Endothelial cell of umbilical vein (primary cell): ENCODE results near the gene ANO4. TPM values are rescaled to one million over a fixed set of nuclear protein-coding genes. Genes with fewer than 3 reads are reported as not detected.

Source experiments
- BruUV-seq: library from RNA; stranded (reverse); fragments of 400-500 nt; replicated peaks from 2 replicates; lab custom pipeline; 2021; lab: Mats Ljungman, UMichigan
- CTCF ChIA-PET: fragments of 300-600, 350-600 bp; sonication (Branson Sonifier 250); formaldehyde crosslinking; loops from one replicate; lab custom pipeline; 2021; ENCODE audit warnings: antibody characterized with exemption, inconsistent platforms; lab: Charles Lee
- POLR2A ChIA-PET: fragments of 300-600, 350-600 bp; sonication (Branson Sonifier 250); formaldehyde crosslinking; loops from one replicate; lab custom pipeline; 2021; ENCODE audit warnings: antibody characterized with exemption, inconsistent platforms; lab: Charles Lee
- DNase-seq: peaks from one replicate; pipeline ENCODE4 v3.0.0-alpha.2; 2011; ENCODE audit warnings: low read depth, low spot score
- FAIRE-seq: peaks from 2 replicates; lab custom pipeline; 2011; peaks lifted over from hg19 to GRCh38; lab: Jason Lieb, UNC
- H2AFZ ChIP-seq: 2 replicates; pipeline ENCODE4 v1.6.0; 2012; ENCODE audit warnings: low read depth, low read length, control low read depth, inconsistent platforms
- H3K27ac ChIP-seq: 2 replicates; pipeline ENCODE4 v1.5.1; 2011; ENCODE audit warnings: low read depth, mild to moderate bottlenecking, control low read depth, low read length, moderate library complexity; ENCODE audit not compliant: insufficient read depth
- H3K27me3 ChIP-seq, 2 experiments: 2 replicates each; pipeline versions ENCODE4 v1.6.0 to v1.6.1; 2011; ENCODE audit warnings: low read length in 2 of 2, mixed read lengths in 1 of 2; ENCODE audit not compliant: control insufficient read depth in 2 of 2, insufficient read depth in 2 of 2
- H3K36me3 ChIP-seq, 2 experiments: 2 replicates in 1 of 2; 3 replicates in 1 of 2; pipeline ENCODE4 v1.5.1; 2011; ENCODE audit warnings: low read length in 2 of 2, mild to moderate bottlenecking in 1 of 2, moderate library complexity in 1 of 2; ENCODE audit not compliant: control insufficient read depth in 2 of 2, insufficient read depth in 2 of 2; ENCODE audit errors: extremely low read depth in 1 of 2
- H3K4me1 ChIP-seq: 3 replicates; pipeline ENCODE4 v1.5.1; 2011; ENCODE audit warnings: mild to moderate bottlenecking, low read length; ENCODE audit not compliant: control insufficient read depth, insufficient read depth; ENCODE audit errors: extremely low read depth
- H3K4me2 ChIP-seq: 2 replicates; pipeline ENCODE4 v1.6.1; 2011; ENCODE audit warnings: low read length, control low read depth, mixed read lengths; ENCODE audit not compliant: insufficient read depth
- H3K4me3 ChIP-seq, 3 experiments: fragments of 200-600 bp in 1 of 3; sonication (generic), shearing (Covaris generic) in 1 of 3; replicated peaks in 1 of 3; 2 replicates each; pipeline ENCODE4 v1.5.1; 2011 to 2016; ENCODE audit warnings: control low read depth in 3 of 3, low read length in 3 of 3, mild to moderate bottlenecking in 2 of 3, inconsistent platforms in 1 of 3, low read depth in 1 of 3, moderate library complexity in 1 of 3; ENCODE audit not compliant: insufficient read depth in 1 of 3
- H3K79me2 ChIP-seq: 2 replicates; pipeline ENCODE4 v1.6.0; 2012; ENCODE audit warnings: low read length, inconsistent platforms; ENCODE audit not compliant: control insufficient read depth, insufficient read depth
- H3K9ac ChIP-seq: replicated peaks from 2 replicates; pipeline ENCODE3; 2011; ENCODE audit warnings: low read length, control low read depth; ENCODE audit not compliant: insufficient read depth; ENCODE audit errors: extremely low read depth
- H3K9me1 ChIP-seq: replicated peaks from 3 replicates; pipeline ENCODE4 v1.6.0; 2011; ENCODE audit warnings: mild to moderate bottlenecking, low read length; ENCODE audit not compliant: control insufficient read depth, insufficient read depth; ENCODE audit errors: extremely low read depth
- H3K9me3 ChIP-seq: replicated peaks from 2 replicates; pipeline ENCODE4 v1.5.1; 2012; ENCODE audit warnings: low read length, inconsistent platforms; ENCODE audit not compliant: control insufficient read depth, insufficient read depth
- H4K20me1 ChIP-seq: replicated peaks from 2 replicates; pipeline ENCODE3; 2011; ENCODE audit warnings: mild to moderate bottlenecking, low read length; ENCODE audit not compliant: control insufficient read depth, insufficient read depth; ENCODE audit errors: extremely low read depth
- EZH2 ChIP-seq: IDR thresholded peaks from 2 replicates; pipeline ENCODE4 v1.6.1; 2012; ENCODE audit warnings: borderline replicate concordance, low read depth, mild to moderate bottlenecking, moderate library complexity, low read length, inconsistent platforms; ENCODE audit not compliant: severe bottlenecking
- FOS ChIP-seq: IDR thresholded peaks from 2 replicates; pipeline ENCODE4 v1.6.1; 2011; ENCODE audit warnings: mild to moderate bottlenecking, low read length, moderate library complexity, borderline replicate concordance; ENCODE audit not compliant: insufficient read depth
- GATA2 ChIP-seq: IDR thresholded peaks from 2 replicates; pipeline ENCODE4 v1.7.0; 2011; ENCODE audit warnings: low read depth, mild to moderate bottlenecking, moderate library complexity, mixed read lengths, low read length; ENCODE audit not compliant: insufficient read length, insufficient read depth
- JUN ChIP-seq: IDR thresholded peaks from 2 replicates; pipeline ENCODE4 v1.6.1; 2011; ENCODE audit warnings: borderline replicate concordance, low read depth; ENCODE audit not compliant: insufficient read length, insufficient read depth
- MYC ChIP-seq: IDR thresholded peaks from one replicate; pipeline ENCODE4 v1.6.1; 2011; ENCODE audit warnings: mild to moderate bottlenecking, low read depth, low read length
- POLR2A ChIP-seq: IDR thresholded peaks from 2 replicates; pipeline ENCODE4 v1.6.1; 2012; ENCODE audit warnings: low read depth, mild to moderate bottlenecking, control low read depth, low read length
- POLR2AphosphoS5 ChIP-seq: IDR thresholded peaks from 2 replicates; pipeline ENCODE4 v1.6.1; 2012; ENCODE audit warnings: low read depth, mild to moderate bottlenecking, control low read depth, low read length, moderate library complexity; ENCODE audit not compliant: insufficient read depth
- dilution Hi-C: fragments of 300-500 bp; cut with MboI; formaldehyde crosslinking; loops from one replicate; pipeline ENCODE4 v1.15.0; 2019; ENCODE audit warnings: low sequenced_read_pairs; ENCODE audit not compliant: extremely low pct_ligation_motif_present
- intact Hi-C: fragments of 100-400 bp; cut with micrococcal nuclease; formaldehyde crosslinking; loops from one replicate; pipeline ENCODE4 v1.10.0; 2022
- polyA plus RNA-seq, 4 experiments: library from polyadenylated mRNA; depleted of rRNA in 3 of 4; stranded (reverse) in 3 of 4; unstranded in 1 of 4; fragments of >200 nt; gene quantifications; 2 replicates each; pipeline versions ENCODE4 v1.2.1 to v1.2.3, GENCODE V29; 2011 to 2012; ENCODE audit warnings: missing spikeins in 1 of 4
- total RNA-seq: library from RNA; stranded (reverse); gene quantifications from 2 replicates; pipeline ENCODE4 v1.2.3, GENCODE V29; 2021
- TF ChIP-seq, protein P1 (sequence below), 2 donors: IDR thresholded peaks; 1 replicate in 1 of 2; 2 replicates in 1 of 2; pipeline ENCODE4 v1.5.1; 2011; ENCODE audit warnings: low read length in 2 of 2, mild to moderate bottlenecking in 2 of 2, moderate library complexity in 2 of 2, control low read depth in 1 of 2, inconsistent platforms in 1 of 2, low read depth in 1 of 2; ENCODE audit not compliant: insufficient read depth in 1 of 2; ENCODE audit errors: extremely low read depth in 1 of 2
- TF ChIP-seq, protein P2 (sequence below): IDR thresholded peaks from 2 replicates; pipeline ENCODE4 v1.6.1; 2011; ENCODE audit not compliant: insufficient read depth, insufficient read length

The ANO4 gene
- total and polyA plus RNA-seq, 2 donors (not counting 3 experiments of a cell fraction or from before 2014, with no cell fraction given): 0.25 TPM; not detected in 1

DNA sequence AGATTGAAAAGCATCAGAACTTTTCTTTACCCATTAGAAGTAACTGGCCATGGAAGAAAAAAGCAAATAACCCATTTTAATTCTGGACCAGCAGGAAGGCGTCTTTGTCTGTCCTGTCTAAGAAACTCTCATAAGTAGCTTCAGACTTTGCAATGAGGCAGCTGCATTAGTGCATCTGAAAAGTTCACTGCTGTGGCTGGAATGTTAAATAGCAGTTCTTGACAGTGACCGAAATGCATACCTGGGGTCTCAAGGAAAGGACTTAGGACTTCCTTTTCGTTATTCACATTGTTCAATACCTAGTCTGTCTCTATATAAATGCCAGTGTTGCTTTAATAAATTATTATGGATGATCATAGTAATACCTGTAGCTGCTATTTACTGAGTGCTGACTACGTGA lies 125.9 kb downstream of the ANO4 start:
- dilution Hi-C loops: no loop called here

More for the DNA sequence above, 125.9 kb downstream of the ANO4 start:
- H3K9ac ChIP-seq: no peak overlapping the region
- H2AFZ ChIP-seq: no peak overlapping the region
- DNase-seq: no peak
- POLR2A ChIA-PET: no interaction called here
- CTCF ChIA-PET: interaction anchor here (0.5 to 1.5 kb wide), 4 partner anchors 9 to 292 kb away, joined by 4 to 5 read pairs (median 4); no protein-coding TSS in a partner anchor
- H3K4me2 ChIP-seq: no peak overlapping the region
- H3K4me1 ChIP-seq: no peaks in the 10 kb centered on the region
- no peaks in the 10 kb centered on the region for H3K27me3 ChIP-seq
- H3K4me3 ChIP-seq: no peak overlapping the region
- H4K20me1 ChIP-seq: no peaks in the 10 kb centered on the region
- no peaks in the 10 kb centered on the region for H3K9me3 ChIP-seq
- BruUV-seq: no TSS peak
- intact Hi-C loops: loop anchor here (10.0 kb wide), 1 partner anchor 364 kb away; the partner anchor contains the start of gene UTP20
- TF ChIP-seq FOS: no peak
- TF ChIP-seq, protein P1, sequence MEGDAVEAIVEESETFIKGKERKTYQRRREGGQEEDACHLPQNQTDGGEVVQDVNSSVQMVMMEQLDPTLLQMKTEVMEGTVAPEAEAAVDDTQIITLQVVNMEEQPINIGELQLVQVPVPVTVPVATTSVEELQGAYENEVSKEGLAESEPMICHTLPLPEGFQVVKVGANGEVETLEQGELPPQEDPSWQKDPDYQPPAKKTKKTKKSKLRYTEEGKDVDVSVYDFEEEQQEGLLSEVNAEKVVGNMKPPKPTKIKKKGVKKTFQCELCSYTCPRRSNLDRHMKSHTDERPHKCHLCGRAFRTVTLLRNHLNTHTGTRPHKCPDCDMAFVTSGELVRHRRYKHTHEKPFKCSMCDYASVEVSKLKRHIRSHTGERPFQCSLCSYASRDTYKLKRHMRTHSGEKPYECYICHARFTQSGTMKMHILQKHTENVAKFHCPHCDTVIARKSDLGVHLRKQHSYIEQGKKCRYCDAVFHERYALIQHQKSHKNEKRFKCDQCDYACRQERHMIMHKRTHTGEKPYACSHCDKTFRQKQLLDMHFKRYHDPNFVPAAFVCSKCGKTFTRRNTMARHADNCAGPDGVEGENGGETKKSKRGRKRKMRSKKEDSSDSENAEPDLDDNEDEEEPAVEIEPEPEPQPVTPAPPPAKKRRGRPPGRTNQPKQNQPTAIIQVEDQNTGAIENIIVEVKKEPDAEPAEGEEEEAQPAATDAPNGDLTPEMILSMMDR (IDR thresholded peaks at IDR 0.05; ENCODE audit: extremely low read depth in 1 of 2, insufficient read depth in 1 of 2, low read depth in 1 of 2, low read length in 2 of 2): no peak
- no peak for TF ChIP-seq POLR2AphosphoS5
- no peak for TF ChIP-seq MYC
- TF ChIP-seq GATA2: no peak
- TF ChIP-seq, protein P2, sequence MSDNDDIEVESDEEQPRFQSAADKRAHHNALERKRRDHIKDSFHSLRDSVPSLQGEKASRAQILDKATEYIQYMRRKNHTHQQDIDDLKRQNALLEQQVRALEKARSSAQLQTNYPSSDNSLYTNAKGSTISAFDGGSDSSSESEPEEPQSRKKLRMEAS: no peak
- no peak for TF ChIP-seq EZH2
- TF ChIP-seq POLR2A: no peak
- no peak for TF ChIP-seq JUN
- H3K79me2 ChIP-seq: no peaks in the 10 kb centered on the region
- H3K9me1 ChIP-seq: no peaks in the 10 kb centered on the region
- no peak overlapping the region for H3K27ac ChIP-seq
- H3K36me3 ChIP-seq: no peaks in the 10 kb centered on the region
- FAIRE-seq: no peak
